ENCODE results near the gene NHP2.

The NHP2 gene

GRCh38 chr5:178113141-178113787, 40.4 kb downstream of the NHP2 start, which contains the start of gene N4BP3:
Gene N4BP3 (plus strand): TSS chr5:178113532. CDS start chr5:178119584, 6,052 bp downstream.
- DNase-seq = peak; percentile 89

GRCh38 chr5:178112545-178112944, 41.1 kb downstream of the NHP2 start:
- no peak for DNase-seq

GRCh38 chr5:178111925-178112324, 41.8 kb downstream of the NHP2 start:
- no peak for DNase-seq

GRCh38 chr5:178110511-178110910, 43.2 kb downstream of the NHP2 start:
- DNase-seq = no peak

GRCh38 chr5:178108966-178109365, 44.7 kb downstream of the NHP2 start:
- no peak for DNase-seq

GRCh38 chr5:178108446-178108845, 45.2 kb downstream of the NHP2 start:
- no peak for DNase-seq

- DNase-seq = no peak
Measured at GRCh38 chr5:178107756-178108310, 45.9 kb downstream of the NHP2 start.

- no peak for DNase-seq
Measured at GRCh38 chr5:178106556-178107239, 47.0 kb downstream of the NHP2 start.

- no peak for DNase-seq
Measured at GRCh38 chr5:178106086-178106485, 47.6 kb downstream of the NHP2 start.

- DNase-seq = no peak
Measured at GRCh38 chr5:178104492-178104891, 49.2 kb downstream of the NHP2 start.

- no peak for DNase-seq
Measured at GRCh38 chr5:178103612-178104011, 50.1 kb downstream of the NHP2 start.
